RPMI8226 (cell line): Measurements from ENCODE around the gene SMAP2.

ENCODE experiments used
- DNase-seq: peaks from one replicate; pipeline ENCODE4 v3.0.0-alpha.2; 2015

The SMAP2 gene

DNA sequence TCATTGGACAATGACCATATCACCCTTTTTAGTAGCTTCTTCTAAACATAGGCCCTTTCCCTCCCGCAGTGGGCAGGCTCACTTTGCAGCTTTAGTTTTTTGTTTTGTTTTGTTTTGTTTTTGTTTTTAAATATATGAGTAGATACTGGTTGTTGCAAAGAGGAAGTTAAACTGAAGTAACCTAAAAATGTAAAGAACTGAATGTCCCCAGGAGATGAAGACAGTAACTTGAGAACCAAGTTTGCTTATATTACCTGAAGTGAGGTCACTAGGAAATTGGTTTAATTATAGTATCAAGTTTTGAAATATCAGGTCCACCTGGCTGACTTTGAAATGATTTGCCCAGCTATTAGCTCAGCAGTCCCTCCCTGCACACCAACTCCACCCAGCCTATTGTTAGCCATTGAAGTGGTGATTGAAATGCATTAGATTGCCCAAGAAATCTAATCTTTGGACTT lies 18.2 kb downstream of the SMAP2 start:
- DNase-seq = no peak

GRCh38 chr1:40392221-40392620 lies 18.7 kb downstream of the SMAP2 start:
- no peak for DNase-seq

- no peak for DNase-seq
Observed at GRCh38 chr1:40393173-40393572, 19.6 kb downstream of the SMAP2 start.

- no peak for DNase-seq
Observed at GRCh38 chr1:40394491-40395172, 21.1 kb downstream of the SMAP2 start.

- no peak for DNase-seq
Observed at GRCh38 chr1:40395190-40396175, 22.0 kb downstream of the SMAP2 start.

GRCh38 chr1:40396420-40396819 lies 22.9 kb downstream of the SMAP2 start:
- DNase-seq = no peak

DNA sequence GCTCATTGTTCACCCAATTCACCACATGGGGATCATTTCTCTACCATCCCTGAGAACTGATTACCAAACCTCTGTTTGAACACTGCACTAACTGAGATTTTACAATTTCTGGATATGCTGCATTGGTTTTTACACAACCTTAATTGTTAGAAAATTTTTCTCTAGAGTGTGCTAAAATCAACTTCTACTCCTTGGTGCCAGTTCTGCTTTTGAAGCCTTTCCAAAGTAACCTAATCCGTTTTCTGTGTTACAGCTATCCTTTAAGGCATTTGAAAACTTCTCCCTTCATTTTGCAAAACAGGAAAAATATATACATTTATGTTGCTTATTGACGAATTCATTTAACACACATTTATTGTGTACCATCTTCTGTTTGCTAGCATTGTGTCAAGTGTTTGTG lies 23.7 kb downstream of the SMAP2 start:
- no peak for DNase-seq

- DNase-seq = no peak
Observed at GRCh38 chr1:40399984-40400704, 26.6 kb downstream of the SMAP2 start.

- no peak for DNase-seq
Observed at GRCh38 chr1:40401473-40402201, 28.1 kb downstream of the SMAP2 start.

DNA sequence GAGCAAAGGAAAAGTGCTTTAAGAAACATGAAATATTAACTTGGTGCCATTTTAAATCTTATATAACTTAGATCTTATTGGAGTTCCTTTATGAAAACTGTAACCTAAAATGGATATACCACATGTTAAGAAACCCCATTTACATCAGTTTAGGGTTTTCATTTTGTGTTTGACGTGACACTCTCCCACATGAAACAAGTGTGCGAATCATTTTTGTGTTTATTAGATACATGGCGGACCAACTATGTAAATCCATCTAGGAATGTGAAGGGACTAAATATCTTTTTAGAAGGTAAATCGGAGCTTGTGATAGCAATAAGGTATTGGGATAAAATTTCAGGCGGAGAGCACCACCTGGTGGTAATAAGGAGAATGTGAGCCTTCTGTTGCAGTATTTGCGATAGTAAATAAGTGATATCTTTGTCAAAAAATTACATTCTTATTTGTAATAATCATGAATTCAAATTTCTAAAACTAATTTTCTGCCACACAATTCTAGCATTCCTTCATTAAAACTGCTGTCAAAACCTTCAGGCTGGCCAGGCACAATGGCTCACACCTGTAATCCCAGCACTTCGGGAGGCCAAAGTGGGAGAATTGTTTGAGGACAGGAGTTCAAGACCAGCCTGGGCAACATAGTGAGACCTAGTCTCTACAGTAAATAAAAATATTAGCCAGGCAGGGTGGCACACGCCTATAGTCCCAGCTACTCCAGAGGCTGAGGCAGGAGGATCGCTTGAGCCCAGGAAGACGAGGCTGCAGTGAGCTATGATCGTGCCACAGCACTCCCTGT lies 31.3 kb downstream of the SMAP2 start:
- peak; percentile 67 for DNase-seq

- DNase-seq = no peak
Observed at GRCh38 chr1:40405812-40406211, 32.3 kb downstream of the SMAP2 start.

DNA sequence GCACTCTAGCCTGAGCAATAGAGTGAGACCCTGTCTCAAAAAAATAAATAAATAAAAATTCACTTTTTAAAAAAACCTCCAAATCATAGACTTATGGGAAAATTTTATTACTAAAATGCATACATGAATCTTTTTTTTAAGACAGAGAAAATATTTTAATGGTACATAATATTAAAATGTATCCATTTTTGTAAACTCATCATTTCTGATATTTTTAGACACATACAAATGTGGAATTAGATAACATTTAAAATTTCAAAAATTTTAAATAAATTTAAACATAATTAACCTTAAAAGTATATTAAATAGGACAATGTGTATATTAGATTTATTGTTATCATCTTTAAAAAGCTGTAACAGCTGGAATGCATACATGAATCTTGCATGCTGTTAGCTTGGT lies 33.9 kb downstream of the SMAP2 start:
- no peak for DNase-seq

DNA sequence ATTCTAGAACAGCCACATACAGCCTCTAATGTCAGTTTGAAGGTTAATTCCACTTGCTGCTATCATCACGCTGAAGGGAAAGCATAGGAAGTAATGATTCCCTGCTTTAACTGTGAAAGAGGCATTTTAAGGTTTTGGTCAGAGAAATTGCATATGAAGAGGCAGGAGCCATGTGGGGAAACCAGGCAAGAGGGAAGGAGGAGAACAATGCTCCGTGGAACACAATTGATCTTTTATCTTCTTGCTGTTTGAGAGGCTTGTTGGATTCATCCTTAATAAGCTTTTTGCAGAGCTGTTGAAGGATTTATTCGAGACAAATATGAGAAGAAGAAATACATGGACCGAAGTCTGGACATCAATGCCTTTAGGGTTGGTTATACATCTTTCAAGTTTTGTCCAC lies 35.9 kb downstream of the SMAP2 start:
- DNase-seq = no peak

DNA sequence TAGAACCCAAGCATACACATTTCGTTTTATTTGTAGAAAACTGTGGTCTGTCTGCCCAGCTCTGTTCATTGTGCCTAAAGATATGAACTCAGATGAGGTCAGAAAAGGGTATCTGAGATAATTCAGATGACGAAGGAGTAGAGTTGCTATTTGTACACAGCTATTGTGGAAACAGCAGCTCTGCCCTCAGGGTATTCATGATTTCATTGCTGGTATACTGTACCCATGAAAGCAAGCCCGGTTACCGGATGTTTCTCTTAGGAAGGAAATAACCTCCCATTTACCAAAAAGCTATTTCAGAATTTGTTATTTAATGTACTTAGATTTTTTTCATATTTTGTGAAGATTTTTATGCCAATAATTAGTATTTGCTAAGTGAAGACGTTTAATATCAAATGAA lies 37.8 kb downstream of the SMAP2 start:
- no peak for DNase-seq

DNA sequence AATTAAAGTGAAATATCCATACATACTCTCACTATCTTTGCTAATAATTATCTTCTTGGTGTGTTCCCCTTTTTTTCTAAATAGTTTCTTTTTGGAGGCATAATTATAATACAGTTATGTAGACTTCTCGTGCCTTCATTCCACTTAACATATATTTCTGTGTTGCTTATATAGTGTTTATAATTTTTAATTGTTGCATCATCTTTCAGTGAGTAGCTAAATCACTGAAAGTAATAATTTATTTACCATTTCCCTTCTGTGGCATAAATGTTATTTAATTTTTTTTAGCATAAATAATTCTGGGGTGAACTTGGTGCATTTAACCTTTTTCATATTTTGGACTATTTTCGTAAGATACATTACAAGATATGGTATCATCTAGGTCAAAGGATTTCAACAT lies 38.3 kb downstream of the SMAP2 start:
- DNase-seq = no peak

GRCh38 chr1:40413527-40414252 lies 40.2 kb downstream of the SMAP2 start:
- no peak for DNase-seq

GRCh38 chr1:40414331-40414730 lies 40.8 kb downstream of the SMAP2 start:
- no peak for DNase-seq

DNA sequence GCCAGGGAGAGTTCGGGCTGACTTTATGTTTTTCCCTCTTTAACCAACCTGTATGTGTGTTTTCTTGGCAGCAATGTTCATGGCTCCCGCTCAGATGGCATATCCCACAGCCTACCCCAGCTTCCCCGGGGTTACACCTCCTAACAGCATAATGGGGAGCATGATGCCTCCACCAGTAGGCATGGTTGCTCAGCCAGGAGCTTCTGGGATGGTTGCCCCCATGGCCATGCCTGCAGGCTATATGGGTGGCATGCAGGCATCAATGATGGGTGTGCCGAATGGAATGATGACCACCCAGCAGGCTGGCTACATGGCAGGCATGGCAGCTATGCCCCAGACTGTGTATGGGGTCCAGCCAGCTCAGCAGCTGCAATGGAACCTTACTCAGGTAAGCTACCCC lies 43.2 kb downstream of the SMAP2 start:
- DNase-seq = no peak

GRCh38 chr1:40421431-40422384 lies 48.2 kb downstream of the SMAP2 start:
- peak; percentile 11 for DNase-seq
